Medulla oblongata (tissue), 1 donor: ENCODE data around the gene CAPN12.

ENCODE experiments used
- DNase-seq: peaks from one replicate; pipeline ENCODE4 v3.0.0-alpha.2; 2015; ENCODE audit errors: extremely low spot score

Gene CAPN12

GRCh38 chr19:38711726-38712153, 32.5 kb downstream of the CAPN12 start:
- no peak for DNase-seq

- DNase-seq: peak; percentile 70
These were observed 33.1 kb downstream of the CAPN12 start for GRCh38 chr19:38710928-38711725.

- DNase-seq: no peak
These were observed 33.9 kb downstream of the CAPN12 start for GRCh38 chr19:38710416-38710702.

- no peak for DNase-seq
These were observed 34.4 kb downstream of the CAPN12 start for GRCh38 chr19:38709671-38710415.

- DNase-seq: no peak
These were observed 35.2 kb downstream of the CAPN12 start for GRCh38 chr19:38709119-38709518.

GRCh38 chr19:38708413-38709024, 35.8 kb downstream of the CAPN12 start:
- DNase-seq: no peak

GRCh38 chr19:38707512-38708114, 36.7 kb downstream of the CAPN12 start:
- DNase-seq: no peak

- DNase-seq: no peak
These were observed 37.3 kb downstream of the CAPN12 start for GRCh38 chr19:38706792-38707511.

GRCh38 chr19:38705197-38706019, 38.9 kb downstream of the CAPN12 start:
- DNase-seq: no peak

GRCh38 chr19:38704488-38705026, 39.7 kb downstream of the CAPN12 start:
- DNase-seq: no peak

- DNase-seq: no peak
These were observed 40.8 kb downstream of the CAPN12 start for GRCh38 chr19:38703509-38703908.

GRCh38 chr19:38702278-38702677, 42.0 kb downstream of the CAPN12 start:
- DNase-seq: no peak

- DNase-seq: no peak
These were observed 42.7 kb downstream of the CAPN12 start for GRCh38 chr19:38701455-38702063.

GRCh38 chr19:38700902-38701454, 43.3 kb downstream of the CAPN12 start:
- no peak for DNase-seq

- no peak for DNase-seq
These were observed 43.8 kb downstream of the CAPN12 start for GRCh38 chr19:38700350-38700901.

GRCh38 chr19:38699647-38700349, 44.5 kb downstream of the CAPN12 start:
- DNase-seq: no peak

- DNase-seq: no peak
These were observed 45.3 kb downstream of the CAPN12 start for GRCh38 chr19:38699027-38699346.

GRCh38 chr19:38698225-38699026, 45.8 kb downstream of the CAPN12 start:
- no peak for DNase-seq
